IMR-90 (cell line): ENCODE data around the gene FEZ2. TPM values are rescaled to one million over a fixed set of nuclear protein-coding genes. Genes with fewer than 3 reads are reported as not detected.
A peak's percentile ranks its signal among the peaks of the same experiment; 100 is the strongest.

Source experiments
- ATAC-seq: fragments of 200-7000 bp; cut with Tn5 transposase; 2 replicates; pipeline ENCODE4 v1.9.1; 2020; ENCODE audit warnings: low read depth, mild to moderate bottlenecking, moderate library complexity
- BruUV-seq: library from RNA; stranded (reverse); fragments of 400-500 nt; replicated peaks from 2 replicates; lab custom pipeline; 2021; lab: Mats Ljungman, UMichigan
- CTCF ChIA-PET: fragments of 300-600 bp; formaldehyde crosslinking; extraction: SDS; loops from one replicate; lab custom pipeline; 2021; ENCODE audit warnings: antibody characterized with exemption; lab: Yijun Ruan, JAX
- POLR2A ChIA-PET: fragments of 300-600 bp; sonication (Branson Sonifier 250); formaldehyde crosslinking; loops from one replicate; lab custom pipeline; 2022; ENCODE audit warnings: antibody characterized with exemption; ENCODE audit not compliant: unreplicated experiment; lab: Charles Lee
- DNase-seq: peaks from one replicate; pipeline ENCODE4 v3.0.0; 2013
- H2AFZ ChIP-seq: replicated peaks from 2 replicates; pipeline ENCODE3; 2013; ENCODE audit warnings: low read length, mild to moderate bottlenecking; ENCODE audit not compliant: poor library complexity
- H2AK5ac ChIP-seq: 2 replicates; pipeline ENCODE4 v1.6.1; 2013; ENCODE audit warnings: low read depth, low read length, inconsistent platforms
- H2AK9ac ChIP-seq: replicated peaks from 2 replicates; pipeline ENCODE3; 2013; ENCODE audit warnings: mild to moderate bottlenecking, low read depth, low read length, moderate library complexity; ENCODE audit not compliant: poor library complexity
- H2BK120ac ChIP-seq: 2 replicates; pipeline ENCODE4 v1.6.1; 2013; ENCODE audit warnings: low read depth, low read length, inconsistent platforms
- H2BK15ac ChIP-seq: 3 replicates; pipeline ENCODE4 v1.6.1; 2013; ENCODE audit warnings: low read depth, low read length, inconsistent platforms
- H2BK20ac ChIP-seq: 2 replicates; pipeline ENCODE4 v1.6.1; 2013; ENCODE audit warnings: low read depth, mild to moderate bottlenecking, inconsistent platforms, low read length, moderate library complexity
- H2BK5ac ChIP-seq: 2 replicates; pipeline ENCODE4 v1.6.1; 2013; ENCODE audit warnings: mild to moderate bottlenecking, low read depth, low read length, inconsistent platforms; ENCODE audit not compliant: poor library complexity, severe bottlenecking
- H3K14ac ChIP-seq: replicated peaks from 2 replicates; pipeline ENCODE4 v1.6.1; 2013; ENCODE audit warnings: low read depth, low read length, inconsistent platforms
- H3K18ac ChIP-seq: 2 replicates; pipeline ENCODE4 v1.6.1; 2013; ENCODE audit warnings: low read depth, low read length, control low read depth
- H3K23ac ChIP-seq: 2 replicates; pipeline ENCODE4 v1.6.1; 2013; ENCODE audit warnings: low read depth, low read length, inconsistent platforms
- H3K27ac ChIP-seq: 2 replicates; pipeline ENCODE4 v1.5.1; 2013; ENCODE audit warnings: mild to moderate bottlenecking, control low read depth, low read length; ENCODE audit not compliant: insufficient read depth
- H3K27me3 ChIP-seq: 2 replicates; pipeline ENCODE4 v1.6.1; 2013; ENCODE audit warnings: low read length; ENCODE audit not compliant: control insufficient read depth, insufficient read depth
- H3K36me3 ChIP-seq: 2 replicates; pipeline ENCODE4 v1.6.1; 2013; ENCODE audit warnings: low read length, mixed read lengths; ENCODE audit not compliant: control insufficient read depth, insufficient read depth
- H3K4ac ChIP-seq: 2 replicates; pipeline ENCODE4 v1.6.1; 2013; ENCODE audit warnings: low read depth, low read length, inconsistent platforms
- H3K4me1 ChIP-seq: 2 replicates; pipeline ENCODE4 v1.6.1; 2013; ENCODE audit warnings: low read length, mixed read lengths; ENCODE audit not compliant: control insufficient read depth, insufficient read depth
- H3K4me2 ChIP-seq: 2 replicates; pipeline ENCODE4 v1.6.1; 2013; ENCODE audit warnings: low read depth, mild to moderate bottlenecking, control low read depth, low read length, moderate library complexity
- H3K4me3 ChIP-seq: 2 replicates; pipeline ENCODE4 v1.5.1; 2013; ENCODE audit warnings: low read depth, mild to moderate bottlenecking, control low read depth, low read length, moderate library complexity; ENCODE audit not compliant: insufficient read depth
- H3K56ac ChIP-seq: 2 replicates; pipeline ENCODE4 v1.6.1; 2013; ENCODE audit warnings: low read length, inconsistent platforms; ENCODE audit not compliant: insufficient read depth; ENCODE audit errors: extremely low read depth
- H3K79me1 ChIP-seq, 2 experiments: 2 replicates each; pipeline ENCODE4 v1.6.1; 2013; ENCODE audit warnings: low read length in 2 of 2, inconsistent platforms in 1 of 2, low read depth in 1 of 2
- H3K9ac ChIP-seq: 2 replicates; pipeline ENCODE4 v1.6.1; 2013; ENCODE audit warnings: low read depth, low read length, control low read depth
- H3K9me1 ChIP-seq: 2 replicates; pipeline ENCODE4 v1.6.1; 2013; ENCODE audit warnings: low read length, inconsistent platforms; ENCODE audit not compliant: insufficient read depth
- H3K9me3 ChIP-seq: 2 replicates; pipeline ENCODE4 v1.6.1; 2013; ENCODE audit warnings: low read length; ENCODE audit not compliant: control insufficient read depth, insufficient read depth
- H4K20me1 ChIP-seq: 2 replicates; pipeline ENCODE4 v1.6.1; 2013; ENCODE audit warnings: low read length, inconsistent platforms; ENCODE audit not compliant: insufficient read depth
- H4K5ac ChIP-seq: 2 replicates; pipeline ENCODE4 v1.6.1; 2013; ENCODE audit warnings: mild to moderate bottlenecking, low read depth, low read length, control low read depth
- H4K8ac ChIP-seq, 2 experiments: 2 replicates each; pipeline ENCODE4 v1.6.1; 2013; ENCODE audit warnings: low read depth in 2 of 2, low read length in 2 of 2, control low read depth in 1 of 2, inconsistent platforms in 1 of 2
- H4K91ac ChIP-seq: 2 replicates; pipeline ENCODE4 v1.6.1; 2013; ENCODE audit warnings: low read depth, low read length, inconsistent platforms; ENCODE audit not compliant: insufficient read depth
- CHD1 ChIP-seq: IDR thresholded peaks from 2 replicates; pipeline ENCODE4 v1.6.1; 2012; ENCODE audit warnings: low read depth, low read length, improper control_type of control experiment
- MXI1 ChIP-seq: IDR thresholded peaks from 2 replicates; pipeline ENCODE4 v1.6.1; 2012; ENCODE audit warnings: low read depth, mild to moderate bottlenecking, low read length, moderate library complexity, borderline replicate concordance
- RCOR1 ChIP-seq: IDR thresholded peaks from 2 replicates; pipeline ENCODE4 v1.6.1; 2012; ENCODE audit warnings: mild to moderate bottlenecking, low read length, improper control_type of control experiment; ENCODE audit not compliant: insufficient replicate concordance
- RFX5 ChIP-seq: IDR thresholded peaks from 2 replicates; pipeline ENCODE4 v1.8.0; 2012; ENCODE audit warnings: low read depth, mild to moderate bottlenecking, low read length, moderate library complexity
- WGBS, 2 experiments: methylation state at CpG; one replicate each; pipeline versions ENCODE4 v1.1.5 to v1.1.7; 2013; ENCODE audit warnings: missing lambda C conversion rate in 2 of 2; ENCODE audit not compliant: insufficient read length in 1 of 2; ENCODE audit errors: extremely low coverage in 2 of 2; 5-methylcytosine and 5-hydroxymethylcytosine counted together
- dilution Hi-C: fragments of 300-500 bp; cut with HindIII; formaldehyde crosslinking; loops from one replicate; pipeline ENCODE4 v1.14.3; 2018; ENCODE audit warnings: low sequenced_read_pairs; ENCODE audit not compliant: unreplicated experiment
- in situ Hi-C: fragments of 300-500 bp; cut with MboI; formaldehyde crosslinking; loops from 3 replicates; pipeline ENCODE4 v1.14.3; 2019; ENCODE audit warnings: low sequenced_read_pairs, inconsistent platforms, mixed read lengths
- intact Hi-C: fragments of 100-400 bp; cut with micrococcal nuclease; formaldehyde crosslinking; loops from 2 replicates; pipeline ENCODE4 v1.10.0; 2022
- polyA plus RNA-seq, 3 experiments: library from polyadenylated mRNA; depleted of rRNA; stranded (reverse); fragments of >200 nt; gene quantifications; 2 replicates each; pipeline ENCODE4 v1.2.3, GENCODE V29; 2012; ENCODE audit warnings: low replicate concordance in 1 of 3
- total RNA-seq: library from RNA; depleted of rRNA; stranded (reverse); fragments of >200 nt; gene quantifications from 2 replicates; pipeline ENCODE4 v1.2.3, GENCODE V29; 2012

FEZ2 gene
- total and polyA plus RNA-seq, 2 of the 4 experiments (the other 2 are of a cell fraction): 19.4 to 31.6 TPM

DNA sequence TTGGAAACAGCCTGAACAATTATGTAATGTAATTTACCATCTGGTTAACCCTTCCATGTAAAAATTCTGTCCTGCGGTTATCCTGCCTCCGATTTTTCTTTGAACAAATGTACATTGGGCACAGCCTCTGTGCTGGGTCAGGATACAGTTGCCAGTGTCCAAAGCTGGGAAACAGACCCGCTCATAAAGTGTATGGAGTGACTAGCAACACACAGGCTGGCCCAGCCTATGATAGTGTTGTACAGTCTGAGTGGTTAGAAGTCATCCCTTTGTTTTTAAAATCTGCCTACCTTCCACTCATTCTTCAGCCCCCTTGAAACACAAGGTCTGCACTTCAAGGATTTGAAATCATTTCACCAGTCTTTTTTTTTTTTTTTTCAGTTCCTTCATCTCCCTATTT lies 50.1 kb downstream of the FEZ2 start:
- Histone ChIP-seq H2BK120ac (no peak overlapping the region), H3K56ac (no peak overlapping the region), H3K4me3 (no peak overlapping the region), H3K36me3 (peaks cover 35% of the 10 kb centered on the region), H3K4ac (no peak overlapping the region; the same call in 1 of the 2 replicates), H2BK15ac (no peak overlapping the region), H4K91ac (no peak overlapping the region), H2AK9ac (no peak overlapping the region), H3K9me1 (peaks cover 10% of the 10 kb centered on the region), H3K79me1 (peaks cover 11 to 43% of the 10 kb centered on the region in 2 experiments), H3K14ac (0 out of 2 replicates have a peak overlapping the region, but pooled peaks have one; percentile 39), H3K9me3 (no peaks in the 10 kb centered on the region), H4K20me1 (peaks cover 4% of the 10 kb centered on the region; the same call in 1 of the 2 replicates), H2BK20ac (no peak overlapping the region), H3K4me1 (peaks cover 3% of the 10 kb centered on the region), H3K27me3 (no peaks in the 10 kb centered on the region), H3K18ac (no peak overlapping the region), H3K9ac (no peak overlapping the region), H3K4me2 (no peak overlapping the region), H3K23ac (peak overlapping the region; percentile 46; the same call in 1 of the 2 replicates), H2AK5ac (no peak overlapping the region), H3K27ac (no peak overlapping the region), H2BK5ac (peak overlapping the region; percentile 29), H4K5ac (no peak overlapping the region), H2AFZ (no peak overlapping the region), H4K8ac (no peak overlapping the region)
- dilution Hi-C loops: no loop called here
- DNase-seq (no peak), ATAC-seq (no peak)
- ChIA-PET CTCF (interaction anchor here (0.6 kb wide), 1 partner anchor 45 kb away, joined by 6 read pairs; no protein-coding TSS in a partner anchor), POLR2A (no interaction called here)
- BruUV-seq: no TSS peak
- in situ Hi-C loops: no loop called here
- no peak for TF ChIP-seq RFX5
- no peak for TF ChIP-seq MXI1
- TF ChIP-seq CHD1: no peak
- TF ChIP-seq RCOR1: no peak
- WGBS, 2 experiments: 100% methylated on average over 1 of the region's 3 CpGs; no CpG with 5 or more reads in 1 of the 2 experiments
- intact Hi-C loops: loop anchor here (5.0 kb wide), 2 partner anchors 114 to 1391 kb away; no protein-coding TSS in a partner anchor
